ENCODE results near the gene MRPL21.

MRPL21 gene

GRCh38 chr11:68936358-68936636 is 32.7 kb upstream of the MRPL21 start:
- Histone ChIP-seq H3K9me3 (ENCODE audit: severe bottlenecking) (no peaks in the 10 kb centered on the region), H3K27me3 (ENCODE audit: insufficient read depth, low read depth, severe bottlenecking) (no peaks in the 10 kb centered on the region), H3K4me3 (ENCODE audit: low read depth, low read length) (no peak overlapping the region), H3K36me3 (peaks cover 34% of the 10 kb centered on the region), H3K27ac (no peak overlapping the region)
- no peak for TF ChIP-seq CTCF (IDR thresholded peaks at IDR 0.05; ENCODE audit: low read depth, low read length)
- no peak for DNase-seq

GRCh38 chr11:68935516-68936357 is 32.1 kb upstream of the MRPL21 start:
- Histone ChIP-seq H3K27me3 (ENCODE audit: insufficient read depth, low read depth, severe bottlenecking) (no peaks in the 10 kb centered on the region), H3K4me3 (ENCODE audit: low read depth, low read length) (no peak overlapping the region), H3K27ac (no peak overlapping the region), H3K9me3 (ENCODE audit: severe bottlenecking) (no peaks in the 10 kb centered on the region), H3K36me3 (peaks cover 34% of the 10 kb centered on the region)
- TF ChIP-seq CTCF (IDR thresholded peaks at IDR 0.05; ENCODE audit: low read depth, low read length): no peak
- no peak for DNase-seq

GRCh38 chr11:68935066-68935465 is 31.4 kb upstream of the MRPL21 start:
- Histone ChIP-seq H3K27me3 (ENCODE audit: insufficient read depth, low read depth, severe bottlenecking) (no peaks in the 10 kb centered on the region), H3K27ac (no peak overlapping the region), H3K9me3 (ENCODE audit: severe bottlenecking) (no peaks in the 10 kb centered on the region), H3K4me3 (ENCODE audit: low read depth, low read length) (no peak overlapping the region), H3K36me3 (peaks cover 39% of the 10 kb centered on the region)
- no peak for DNase-seq
- no peak for TF ChIP-seq CTCF (IDR thresholded peaks at IDR 0.05; ENCODE audit: low read depth, low read length)

- Histone ChIP-seq H3K9me3 (ENCODE audit: severe bottlenecking) (no peaks in the 10 kb centered on the region), H3K36me3 (peaks cover 40% of the 10 kb centered on the region)
Measured at GRCh38 chr11:68934666-68935065, 31.0 kb upstream of the MRPL21 start.

GRCh38 chr11:68934321-68934645 is 30.7 kb upstream of the MRPL21 start:
- no peak overlapping the region for H3K4me3 ChIP-seq (ENCODE audit: low read depth, low read length)
- no peaks in the 10 kb centered on the region for H3K9me3 ChIP-seq (ENCODE audit: severe bottlenecking)
- no peak for DNase-seq
- no peaks in the 10 kb centered on the region for H3K27me3 ChIP-seq (ENCODE audit: insufficient read depth, low read depth, severe bottlenecking)
- H3K27ac ChIP-seq: no peak overlapping the region
- TF ChIP-seq CTCF (IDR thresholded peaks at IDR 0.05; ENCODE audit: low read depth, low read length): no peak
- H3K36me3 ChIP-seq: peaks cover 41% of the 10 kb centered on the region

More at GRCh38 chr11:68934666-68935065, 31.0 kb upstream of the MRPL21 start:
- DNase-seq: no peak
- TF ChIP-seq CTCF (IDR thresholded peaks at IDR 0.05; ENCODE audit: low read depth, low read length): no peak
- H3K4me3 ChIP-seq (ENCODE audit: low read depth, low read length): no peak overlapping the region
- no peaks in the 10 kb centered on the region for H3K27me3 ChIP-seq (ENCODE audit: insufficient read depth, low read depth, severe bottlenecking)
- no peak overlapping the region for H3K27ac ChIP-seq
